ENCODE data around the gene ST8SIA4.
A peak's percentile ranks its signal among the peaks of the same experiment; 100 is the strongest.

The ST8SIA4 gene

GRCh38 chr5:100903039-100903887 lies at the start of gene ST8SIA4:
Gene ST8SIA4 (minus strand): TSS chr5:100903282. CDS start chr5:100902955, 327 bp downstream.
- peak; percentile 66 for DNase-seq (ENCODE audit: low spot score)

DNA sequence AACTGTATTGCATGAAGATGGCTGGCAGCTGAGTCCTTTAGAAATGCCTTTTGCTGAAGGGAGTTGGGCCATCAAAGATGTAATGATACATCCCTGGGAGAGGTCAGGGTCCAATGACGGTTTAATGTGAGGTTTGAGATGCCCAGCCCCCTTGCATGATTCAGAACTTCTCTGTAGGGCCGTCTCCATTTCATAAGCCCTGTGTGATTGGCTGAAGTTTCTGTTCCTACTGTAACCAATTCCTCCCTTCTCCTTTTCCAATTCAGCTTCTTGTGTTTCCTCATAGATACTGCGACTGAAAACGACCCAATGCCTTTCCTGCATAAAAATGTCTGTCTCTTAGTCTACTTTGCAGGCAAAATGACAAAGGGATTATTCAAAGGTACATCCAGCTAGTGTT lies 47.9 kb upstream of the ST8SIA4 start:
- DNase-seq (ENCODE audit: low spot score) = peak; percentile 13

GRCh38 chr5:100913298-100913697 lies 10.2 kb upstream of the ST8SIA4 start:
- DNase-seq (ENCODE audit: low spot score) = no peak

DNA sequence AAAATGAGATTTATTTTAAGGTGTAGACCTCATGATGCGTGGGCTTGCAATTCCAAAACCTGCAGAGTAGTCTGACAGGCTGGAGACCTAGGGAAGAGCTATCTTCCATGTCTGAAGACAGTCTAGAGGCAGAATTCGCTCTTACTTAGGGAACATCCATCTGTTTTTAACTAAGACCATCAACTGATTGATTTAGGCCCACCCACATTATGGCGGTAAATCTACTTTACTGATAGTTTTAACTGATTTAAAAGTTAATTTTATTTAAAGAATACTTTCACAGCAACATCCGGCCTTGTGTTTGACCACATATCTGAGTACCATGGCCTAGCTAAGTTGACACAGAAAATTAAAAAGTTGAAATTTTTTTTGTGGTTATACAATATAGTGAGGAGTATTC lies 6.0 kb upstream of the ST8SIA4 start:
- DNase-seq (ENCODE audit: low spot score) = no peak

DNA sequence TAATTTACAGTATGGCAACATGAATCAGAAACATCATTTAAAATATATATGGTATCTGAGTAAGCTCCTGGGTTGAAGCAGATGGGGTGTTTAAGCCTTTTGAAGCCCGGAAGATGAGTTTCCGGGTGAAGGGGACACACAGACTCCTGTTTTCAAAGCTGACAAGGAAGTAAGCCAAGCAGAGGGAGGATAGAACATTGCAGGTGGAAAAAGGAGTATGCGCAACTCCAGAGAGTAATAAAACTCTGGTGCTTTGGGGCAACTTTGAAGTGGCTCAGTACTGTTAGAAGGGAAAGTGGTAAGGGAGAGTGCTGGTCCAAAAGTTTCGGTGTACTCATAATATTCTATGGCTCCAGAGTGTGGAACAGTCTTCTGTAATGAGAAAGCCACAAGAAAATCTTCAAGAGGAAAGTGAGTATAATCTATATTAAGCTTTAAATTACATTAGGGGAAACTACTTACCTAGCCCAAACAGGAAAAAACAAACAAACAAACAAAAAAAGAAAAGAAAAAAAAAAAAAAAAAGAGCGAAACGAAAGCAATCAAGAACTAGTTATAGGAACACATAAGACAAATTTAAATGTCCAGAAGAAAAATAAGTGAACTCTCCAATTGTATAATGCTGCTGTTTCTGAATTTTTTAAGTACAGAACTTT lies 2.3 kb upstream of the ST8SIA4 start:
- DNase-seq (ENCODE audit: low spot score) = no peak

- peak; percentile 20 for DNase-seq (ENCODE audit: low spot score)
These were observed 1.3 kb upstream of the ST8SIA4 start for GRCh38 chr5:100904259-100904861.

GRCh38 chr5:100902440-100903038 lies 543 bp downstream of the ST8SIA4 start:
- DNase-seq (ENCODE audit: low spot score) = peak; percentile 25

DNA sequence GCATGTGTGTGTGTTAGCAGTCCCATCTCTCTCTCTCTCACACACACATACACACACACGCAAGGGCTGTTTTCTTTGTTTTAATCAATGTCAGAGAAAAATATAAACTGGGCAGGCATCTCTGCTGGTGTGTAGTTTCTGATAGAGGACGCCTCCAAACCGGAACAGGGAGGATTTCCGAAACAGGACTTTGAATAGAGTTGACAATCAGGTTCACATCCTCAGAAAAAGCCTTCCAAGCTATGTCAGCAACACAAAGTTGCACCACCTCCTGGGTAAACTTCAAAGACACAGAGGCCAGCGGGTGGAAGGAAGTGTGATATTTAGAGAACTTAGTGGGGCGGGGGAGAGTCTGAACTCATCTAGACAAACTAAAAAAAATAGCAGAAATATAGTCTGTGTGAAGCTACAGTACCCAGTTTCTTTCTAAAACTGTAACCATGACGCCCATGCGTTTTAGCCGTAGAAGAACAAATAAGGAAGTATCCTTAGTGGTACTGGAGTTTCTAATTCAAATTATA lies 1.2 kb downstream of the ST8SIA4 start:
- peak; percentile 58 for DNase-seq (ENCODE audit: low spot score)

- peak; percentile 42 for DNase-seq (ENCODE audit: low spot score)
These were observed 2.0 kb downstream of the ST8SIA4 start for GRCh38 chr5:100900796-100901781.

- peak; percentile 46 for DNase-seq (ENCODE audit: low spot score)
These were observed 2.8 kb downstream of the ST8SIA4 start for GRCh38 chr5:100900142-100900795.

- no peak for DNase-seq (ENCODE audit: low spot score)
These were observed 3.4 kb downstream of the ST8SIA4 start for GRCh38 chr5:100899675-100900074.

DNA sequence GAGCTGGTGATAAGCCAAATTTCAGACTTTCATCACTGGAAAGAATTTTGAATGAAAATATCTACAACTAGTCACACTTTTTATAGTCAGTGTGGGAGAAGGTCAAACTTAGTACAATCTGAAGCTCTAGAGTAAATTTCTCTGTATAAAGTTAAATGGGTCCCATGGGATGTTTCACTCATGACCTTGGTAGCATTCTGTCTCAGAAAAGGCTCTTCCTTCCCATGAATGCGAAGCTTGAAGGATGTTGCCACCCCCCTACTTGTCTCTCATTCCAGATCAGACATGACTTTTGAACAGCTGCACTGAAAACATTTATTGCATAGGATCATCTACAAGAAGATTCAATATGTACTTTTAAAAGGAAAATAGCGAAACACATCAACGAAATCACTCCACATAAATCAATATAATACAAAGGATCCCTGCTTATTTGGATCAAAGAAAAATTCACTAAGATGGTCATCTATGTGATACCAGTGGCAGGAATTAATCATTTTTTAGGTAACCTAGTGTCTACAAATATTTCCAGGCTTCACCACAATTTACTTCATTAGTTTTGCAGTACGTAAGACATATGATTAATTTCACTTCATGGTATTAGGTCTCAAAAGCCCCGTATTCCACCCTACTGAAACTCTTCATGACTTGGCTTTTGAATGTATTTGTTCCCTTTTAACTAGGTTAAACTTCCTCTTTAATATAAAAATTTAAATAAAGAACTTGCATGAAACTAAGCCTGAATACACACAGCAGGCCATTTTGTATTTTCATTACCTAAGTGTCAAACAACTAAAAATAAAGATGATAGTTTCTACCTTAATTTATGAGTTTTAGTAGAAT lies 4.4 kb downstream of the ST8SIA4 start:
- no peak for DNase-seq (ENCODE audit: low spot score)

DNA sequence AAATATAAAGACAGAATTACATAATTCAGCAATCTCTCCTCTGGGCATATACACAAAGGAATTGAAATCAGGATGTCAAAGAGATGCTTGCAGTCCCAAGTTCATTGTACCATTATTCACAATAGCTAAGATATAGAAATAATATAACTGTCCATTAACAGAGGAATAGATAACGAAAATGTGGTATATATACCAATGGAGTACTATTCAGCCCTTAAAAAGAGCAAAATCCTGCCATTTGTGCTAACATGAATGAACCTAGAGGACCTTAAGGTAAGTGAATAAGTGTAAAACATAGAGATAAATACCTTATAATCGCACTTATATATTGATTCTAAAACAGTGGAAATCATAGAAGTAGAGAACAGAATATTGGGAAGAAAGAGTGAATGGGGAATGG lies 7.0 kb downstream of the ST8SIA4 start:
- no peak for DNase-seq (ENCODE audit: low spot score)

DNA sequence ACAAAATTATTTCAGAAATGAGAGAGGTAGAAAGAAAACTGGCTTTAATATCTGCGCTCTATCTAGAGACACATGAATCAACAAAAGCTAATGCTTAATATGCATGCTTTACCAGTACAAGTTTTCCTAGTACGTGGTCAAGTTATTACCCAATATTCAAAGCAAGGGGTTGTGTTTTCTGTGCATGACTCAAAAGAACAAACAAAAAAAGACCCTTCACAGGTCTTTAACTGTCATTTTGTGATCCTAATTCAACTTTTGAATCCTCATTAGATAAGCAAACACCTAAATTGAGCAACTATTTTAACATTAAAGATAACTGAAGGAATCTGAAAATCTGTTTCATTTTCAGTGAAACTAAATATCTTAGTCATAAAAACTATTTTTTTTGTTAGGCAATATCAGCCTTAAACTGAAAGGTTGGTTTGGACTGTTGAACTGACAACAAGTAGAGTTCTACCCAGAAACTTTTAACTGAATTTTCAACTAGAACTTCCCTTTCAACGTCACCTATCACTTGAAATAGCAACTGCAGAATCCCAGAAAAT lies 12.5 kb downstream of the ST8SIA4 start:
- no peak for DNase-seq (ENCODE audit: low spot score)

DNA sequence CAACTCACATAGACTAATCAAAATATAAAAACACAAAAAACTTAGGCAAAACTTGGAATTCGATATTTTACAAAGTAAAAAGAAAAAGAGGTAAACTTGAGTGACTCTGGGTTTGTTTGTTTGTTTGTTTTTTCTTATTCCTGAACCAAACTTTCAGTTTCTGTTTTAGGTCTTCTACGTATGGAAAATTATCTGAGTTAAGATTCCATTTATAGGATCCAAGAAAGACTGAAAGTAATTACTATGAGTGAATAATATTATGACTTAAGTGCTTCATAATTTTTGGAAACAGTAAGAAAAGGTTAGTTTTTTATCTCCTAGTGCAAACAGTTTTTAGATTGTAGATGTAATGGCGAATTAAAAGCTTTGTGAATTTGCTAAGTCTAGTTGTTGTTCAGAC lies 13.2 kb downstream of the ST8SIA4 start:
- no peak for DNase-seq (ENCODE audit: low spot score)

DNA sequence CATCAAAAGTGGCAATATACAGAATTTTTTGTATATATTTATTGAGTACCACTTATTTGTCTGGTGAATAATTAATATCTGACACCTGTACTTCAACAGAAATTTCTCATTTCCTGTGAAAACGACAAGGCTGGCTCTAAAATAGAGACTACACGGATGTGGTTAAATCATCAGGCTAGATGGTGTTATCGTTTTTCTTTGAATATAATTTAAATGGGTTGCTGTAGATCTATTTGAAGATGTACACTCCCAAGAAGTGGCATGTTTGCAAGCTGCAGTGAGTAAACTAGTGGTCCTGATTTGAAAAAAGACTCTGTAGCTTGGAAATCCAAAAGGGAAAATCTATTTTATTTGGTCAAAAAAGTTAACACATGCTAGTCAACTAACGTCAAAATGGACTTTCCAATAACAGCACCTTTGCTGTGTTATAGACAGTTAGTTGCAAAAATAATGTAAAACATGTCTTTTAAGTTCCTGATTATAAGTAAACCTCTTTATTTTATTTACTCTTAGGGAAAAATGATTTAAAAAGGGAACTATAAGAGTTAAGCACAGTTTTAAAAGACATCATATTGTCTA lies 13.8 kb downstream of the ST8SIA4 start:
- DNase-seq (ENCODE audit: low spot score) = no peak

GRCh38 chr5:100877274-100877673 lies 25.8 kb downstream of the ST8SIA4 start:
- DNase-seq (ENCODE audit: low spot score) = no peak

- DNase-seq (ENCODE audit: low spot score) = no peak
These were observed 30.5 kb downstream of the ST8SIA4 start for GRCh38 chr5:100872408-100873190.

All from globus pallidus (tissue), 1 donor.